ENCODE data around the gene PFDN2.

PFDN2 gene

DNA sequence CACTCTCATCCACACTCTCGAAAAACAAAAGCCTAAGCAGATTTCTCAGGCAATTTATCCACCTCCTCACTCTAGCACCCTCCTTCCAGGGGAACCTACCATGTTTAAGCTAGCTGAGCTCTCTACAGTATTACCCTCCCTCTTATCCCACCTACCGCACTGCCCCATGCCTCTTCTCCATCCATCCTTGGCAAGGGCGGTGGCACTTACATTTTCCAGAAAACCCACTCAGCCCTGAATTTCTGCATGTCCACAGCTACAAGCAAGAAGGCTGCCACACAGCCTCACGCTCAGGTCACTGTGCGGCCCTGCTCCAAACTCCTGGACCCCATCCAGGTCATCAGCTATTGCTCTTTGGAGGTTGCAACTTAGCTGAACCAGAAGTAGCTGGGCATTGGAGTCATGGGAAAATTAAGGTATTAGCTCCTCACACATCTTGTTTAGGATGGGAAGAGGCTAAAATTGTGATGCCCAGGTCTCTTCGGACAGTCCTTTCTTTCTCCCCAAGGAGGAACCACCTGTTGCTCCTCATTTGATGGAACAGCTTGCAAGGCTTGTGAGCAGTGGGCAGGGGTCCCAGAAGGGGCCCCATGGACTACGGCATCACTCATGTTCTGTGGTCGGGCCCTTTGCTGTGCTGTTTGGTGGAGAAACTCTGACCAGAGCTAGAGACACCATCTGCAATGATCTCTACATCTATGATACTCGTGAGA lies 18.6 kb downstream of the PFDN2 start:
- no peak for DNase-seq

DNA sequence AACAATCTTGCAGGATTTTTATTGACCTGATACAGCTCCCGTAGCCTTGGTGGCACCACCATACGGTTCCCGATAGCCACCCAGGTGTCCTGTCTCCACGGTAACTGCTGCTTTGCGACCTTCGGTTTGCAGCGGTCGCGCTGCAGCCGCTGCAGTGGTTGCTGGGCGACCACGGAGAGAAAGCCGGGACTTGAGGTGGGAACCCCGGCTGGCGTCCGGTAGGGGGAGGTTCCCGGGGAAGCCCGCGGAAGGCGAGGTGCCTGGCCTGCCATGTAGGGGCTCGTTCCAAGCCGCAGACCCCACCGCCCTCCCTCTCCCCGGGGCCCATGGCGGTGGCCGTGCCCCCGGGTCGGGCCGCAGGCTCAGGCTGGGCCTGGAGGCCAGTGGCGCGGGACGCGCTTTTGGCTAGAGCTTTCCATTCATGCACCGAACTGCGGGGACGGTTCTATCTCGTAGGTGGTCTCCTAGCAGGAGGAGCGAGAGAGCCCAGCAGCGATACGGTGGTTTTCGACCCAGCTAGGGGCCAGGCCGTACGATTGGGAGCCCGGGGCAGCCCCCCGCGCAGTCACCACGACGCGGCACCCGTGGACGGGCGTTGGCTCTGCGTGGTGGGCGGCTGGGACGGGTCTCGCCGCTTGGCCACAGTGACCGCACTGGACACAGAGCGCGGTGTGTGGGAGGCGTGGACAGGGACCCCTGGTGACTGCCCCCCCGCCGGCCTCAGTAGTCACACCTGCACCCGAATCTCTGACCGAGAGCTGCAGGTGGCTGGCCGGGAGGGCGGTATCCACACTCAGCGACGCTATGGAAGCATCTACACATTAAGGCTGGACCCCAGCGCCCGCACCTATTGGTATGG lies 19.4 kb downstream of the PFDN2 start, which contains the start of gene KLHDC9:
KLHDC9 (plus strand) TSS at position 152 of the 859 bp plus-strand sequence; CDS start at position 327, 175 bp downstream.
- DNase-seq, result peak; percentile 59

DNA sequence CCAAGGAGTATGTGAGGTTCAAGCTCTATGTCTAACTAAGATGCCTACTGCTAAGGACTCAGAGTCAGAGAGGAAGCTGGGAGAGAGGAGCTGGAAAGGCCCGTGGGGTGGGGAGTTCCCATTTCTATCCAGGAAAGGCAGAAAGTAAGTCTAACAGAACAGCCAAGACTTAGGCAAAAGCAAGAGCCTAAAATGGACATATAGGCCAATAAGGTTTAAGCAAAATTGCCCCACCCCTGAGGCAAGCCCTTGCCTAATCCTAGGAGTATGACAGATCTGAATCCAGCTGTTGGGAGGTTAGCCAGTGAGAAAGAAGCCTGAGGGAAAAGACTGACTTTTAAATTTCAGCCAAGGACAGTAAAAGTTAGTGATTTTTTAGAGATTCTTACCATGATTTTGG lies 21.3 kb downstream of the PFDN2 start:
- no peak for DNase-seq

DNA sequence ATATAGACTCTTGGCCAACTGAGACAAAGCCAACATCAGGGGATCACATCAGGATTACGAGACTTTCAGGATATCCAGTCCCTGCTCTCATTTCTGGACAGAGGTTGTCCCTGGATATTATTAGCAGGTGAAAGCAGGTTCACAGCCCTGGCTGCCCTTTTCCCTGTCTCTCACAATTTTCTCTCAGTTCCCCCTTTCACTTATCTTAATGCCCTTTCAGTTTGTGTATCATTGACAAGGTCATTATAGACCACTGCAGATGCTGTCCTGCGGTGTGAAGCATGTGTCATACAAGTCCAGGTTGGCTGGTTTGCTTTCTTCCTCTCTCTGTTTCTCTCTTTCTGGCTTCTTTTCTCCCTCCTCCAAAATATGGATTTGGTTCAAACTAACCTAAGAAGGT lies 21.8 kb downstream of the PFDN2 start:
- DNase-seq, result no peak

DNA sequence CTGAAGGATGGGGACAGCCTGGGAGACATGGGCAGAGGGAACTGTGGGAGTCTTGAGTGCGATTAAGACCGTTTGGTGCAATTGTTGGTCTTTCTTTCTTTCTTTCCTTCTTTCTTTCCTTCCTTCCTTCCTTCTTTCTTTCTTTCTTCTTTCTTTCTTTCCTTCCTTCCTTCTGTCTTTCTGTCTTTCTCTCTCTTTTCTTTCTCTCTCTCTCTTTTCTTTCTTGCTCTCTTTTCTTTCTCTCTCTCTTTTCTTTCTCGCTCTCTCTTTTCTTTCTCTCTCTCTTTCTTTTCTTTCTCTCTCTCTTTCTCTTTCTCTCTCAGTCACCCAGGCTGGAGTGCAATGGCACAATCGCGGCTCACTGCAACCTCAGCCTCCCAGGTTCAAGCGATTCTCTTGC lies 22.6 kb downstream of the PFDN2 start:
- no peak for DNase-seq

DNA sequence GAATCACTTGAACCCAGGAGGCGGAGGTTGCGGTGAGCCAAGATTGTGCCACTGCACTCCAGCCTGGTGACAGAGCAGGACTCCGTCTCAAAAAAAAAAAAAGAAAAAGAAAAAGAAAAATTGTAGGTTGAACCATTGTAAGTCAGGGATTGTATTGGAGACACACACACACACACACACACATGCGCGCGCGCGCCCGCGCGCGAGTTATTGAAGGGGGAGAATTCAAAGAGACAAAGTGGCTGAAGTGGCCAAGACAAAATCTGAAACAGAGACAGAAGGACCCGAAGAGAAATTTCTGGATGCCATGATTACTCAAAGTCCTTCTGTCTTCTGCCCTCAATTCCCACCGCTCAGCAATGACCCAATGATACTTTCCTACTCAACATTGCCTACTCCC lies 23.4 kb downstream of the PFDN2 start:
- no peak for DNase-seq

DNA sequence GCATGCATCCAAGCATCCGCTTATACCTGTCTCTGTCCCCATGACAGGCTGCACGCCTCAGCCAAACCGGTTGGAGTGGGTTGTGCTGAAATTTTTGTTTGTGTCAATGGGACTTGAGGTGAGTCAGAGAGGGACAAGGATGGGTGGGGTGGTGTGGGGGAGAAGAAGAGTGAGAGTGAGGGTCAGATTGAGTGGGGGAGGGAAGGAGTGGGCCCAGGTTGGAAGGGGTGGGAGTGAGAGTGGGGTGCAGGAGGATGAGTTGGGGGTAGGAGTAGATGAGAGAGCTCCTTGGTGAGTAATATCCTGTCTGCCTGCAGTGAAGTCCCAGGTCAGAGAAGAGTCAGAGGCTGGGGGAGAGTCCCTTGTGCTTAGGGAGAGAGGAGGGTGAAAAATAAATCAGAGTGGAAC lies 25.2 kb downstream of the PFDN2 start:
- no peak for DNase-seq

DNA sequence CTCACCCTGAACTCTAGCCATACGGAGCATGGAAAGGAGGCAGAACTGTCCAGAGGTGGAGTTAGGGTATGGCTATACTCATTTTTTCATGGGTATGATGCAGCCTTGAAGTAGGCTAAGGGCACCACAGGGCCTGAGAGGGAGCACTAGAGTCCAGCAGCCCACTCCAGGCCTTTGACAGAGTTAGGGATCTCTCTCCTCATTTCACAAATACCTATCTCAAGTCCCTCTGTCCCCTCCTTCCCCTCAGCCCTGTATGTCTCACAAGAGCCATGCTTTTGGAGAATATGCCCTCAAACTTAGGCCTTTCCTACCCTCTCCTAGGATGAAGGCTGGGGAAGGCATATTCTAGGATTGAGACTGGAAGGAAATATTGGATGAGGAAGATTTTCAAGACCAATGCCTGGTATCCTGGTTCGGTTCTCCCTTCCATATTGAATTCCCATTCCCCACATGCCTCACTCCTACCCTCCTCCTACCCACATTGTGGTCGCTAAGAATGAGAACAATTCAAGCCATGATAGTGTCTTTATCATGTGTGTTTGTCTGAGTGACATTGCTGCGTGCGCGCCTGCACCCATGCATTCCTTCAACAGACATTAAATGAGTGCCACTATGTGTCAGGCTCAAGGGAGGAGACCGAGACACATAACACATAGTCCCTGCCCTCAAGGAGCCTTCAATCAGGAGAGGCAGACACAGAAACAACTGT lies 25.9 kb downstream of the PFDN2 start:
- no peak for DNase-seq

DNA sequence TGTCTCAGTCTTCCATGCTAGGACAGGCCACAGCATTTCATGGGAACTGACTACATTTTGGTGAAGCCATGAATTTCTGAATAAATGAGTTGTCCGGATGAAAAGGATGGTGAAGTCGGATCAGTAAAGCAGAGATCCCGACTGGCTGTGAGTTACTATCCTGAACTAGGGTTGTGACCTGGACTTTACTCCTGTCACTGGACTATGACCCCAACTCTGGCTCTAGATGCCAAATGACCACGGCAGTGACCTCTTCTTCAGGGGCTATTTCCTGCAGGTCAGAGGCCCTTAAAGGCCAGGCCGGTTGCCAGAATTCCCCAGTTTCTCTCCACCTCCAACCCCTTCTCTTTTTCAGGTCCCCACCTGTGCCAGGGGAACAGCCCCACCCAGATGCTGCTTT lies 26.7 kb downstream of the PFDN2 start:
- DNase-seq, result no peak

DNA sequence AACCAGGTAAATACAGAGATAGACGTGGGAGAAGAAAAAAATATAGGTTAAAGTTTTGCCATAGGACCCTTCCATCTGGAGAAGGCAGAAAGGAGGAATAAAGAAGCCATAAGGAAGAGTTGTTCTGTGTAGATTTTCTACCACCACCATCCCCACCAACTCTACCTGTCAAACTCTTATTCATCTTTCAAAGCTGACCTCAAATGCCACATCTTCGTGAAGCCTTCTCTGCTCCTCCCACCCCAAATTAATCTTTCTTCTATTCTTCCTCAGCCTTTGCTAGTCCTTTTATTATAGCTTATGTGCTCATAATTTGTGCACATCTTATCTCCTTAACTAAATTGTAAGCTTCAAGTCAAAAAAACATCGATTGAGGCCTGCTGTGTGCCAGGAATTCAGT lies 27.2 kb downstream of the PFDN2 start:
- DNase-seq, result no peak

DNA sequence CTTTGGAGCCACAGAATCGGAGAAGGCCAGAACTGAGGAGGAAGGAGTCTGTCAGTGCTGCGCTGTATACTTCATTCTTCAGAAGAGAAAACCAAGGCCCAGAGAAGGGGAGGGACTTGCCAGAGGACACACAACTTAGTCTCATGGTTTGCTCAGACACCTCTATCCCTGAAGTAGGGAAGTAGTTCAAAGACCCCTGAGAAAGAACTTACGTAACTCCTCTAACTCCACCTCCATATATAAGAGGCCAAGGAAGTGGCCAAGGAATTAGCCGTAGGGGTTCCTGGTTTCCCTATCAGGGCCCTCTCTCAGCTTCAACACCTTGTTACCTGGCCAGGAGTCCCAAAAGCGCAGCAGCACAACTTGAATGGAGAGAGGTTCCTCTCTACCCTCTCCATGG lies 27.9 kb downstream of the PFDN2 start:
- DNase-seq, result no peak

DNA sequence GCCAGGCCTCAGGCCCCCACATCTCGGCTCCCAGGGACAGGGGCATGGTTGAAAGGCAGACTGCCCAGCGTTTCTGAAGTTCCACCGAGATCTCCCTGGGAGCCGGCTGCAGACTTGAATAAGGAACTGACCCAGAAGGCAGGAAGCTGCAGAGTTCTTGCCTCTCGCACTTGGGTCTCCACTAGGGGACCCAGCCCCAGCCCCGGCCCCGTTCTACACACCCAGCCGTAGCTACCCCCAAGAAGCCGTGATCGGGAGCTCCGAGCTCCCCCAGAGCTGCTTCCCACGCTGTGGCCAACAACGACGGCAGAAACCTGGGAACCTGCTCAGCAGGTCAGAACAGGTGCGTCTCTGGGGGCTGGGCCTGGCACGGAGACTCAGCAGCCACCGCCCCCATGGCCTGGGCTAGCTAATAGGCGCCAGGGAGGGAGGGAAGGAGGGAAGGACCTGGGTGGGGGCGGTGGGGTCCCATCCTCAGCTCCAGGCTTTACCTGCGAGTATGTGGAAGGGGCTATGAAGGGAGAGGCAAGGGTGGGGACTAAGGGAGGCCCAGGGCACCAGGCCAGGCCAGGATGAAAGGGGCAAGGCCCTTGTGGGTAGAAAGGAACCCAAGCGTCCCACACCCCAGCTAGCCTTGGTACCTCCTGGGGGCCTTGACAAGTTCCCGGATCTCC lies 28.4 kb downstream of the PFDN2 start, which contains the start of gene NECTIN4:
NECTIN4 (minus strand) TSS at position 308 of the 674 bp plus-strand sequence; CDS start at position 46, 262 bp downstream.
- DNase-seq, result no peak

DNA sequence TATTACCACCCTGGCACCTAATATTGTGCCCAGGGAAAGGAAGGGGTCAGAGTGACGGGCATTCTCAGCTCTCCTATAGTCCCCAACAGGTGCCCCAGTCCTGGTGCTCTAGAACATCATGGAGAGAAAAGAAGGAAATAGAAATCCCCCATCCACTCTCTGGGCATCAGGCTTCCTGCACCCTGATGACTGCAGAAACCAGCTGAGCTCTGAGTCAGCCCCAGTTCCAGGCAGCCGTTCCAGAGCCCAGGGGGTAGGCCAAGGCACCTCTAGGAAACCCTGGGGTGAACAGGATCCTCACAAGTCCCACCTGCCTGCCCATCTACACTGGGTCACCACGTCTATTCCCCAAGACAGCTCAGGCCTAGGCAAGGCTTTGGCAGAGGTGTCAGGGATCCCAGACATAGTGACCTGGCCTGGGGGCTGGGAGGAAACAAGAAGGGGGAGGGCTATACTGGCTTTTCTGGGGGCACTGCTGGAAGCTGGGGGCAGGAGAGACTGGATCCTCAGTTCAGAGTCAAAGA lies 29.2 kb downstream of the PFDN2 start:
- DNase-seq, result no peak

DNA sequence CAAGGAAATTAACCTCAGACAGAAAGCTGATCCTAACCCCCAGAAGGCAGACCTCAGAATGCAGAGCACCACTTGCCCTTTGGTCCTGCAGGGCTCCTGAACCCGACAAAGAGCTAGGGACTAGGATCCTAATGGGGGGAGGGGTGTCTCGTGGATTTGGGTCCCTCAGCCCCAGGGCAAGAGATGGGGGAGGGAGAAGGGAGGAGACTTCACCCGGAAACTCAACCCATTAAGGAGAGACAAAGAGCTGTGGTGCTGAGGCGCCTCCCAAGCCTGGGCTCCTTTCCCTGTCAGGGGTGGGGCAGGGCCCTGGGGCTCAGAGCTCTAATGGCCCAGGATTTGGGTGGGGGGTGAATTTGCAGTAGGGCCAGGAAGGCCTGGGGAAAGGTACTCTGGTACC lies 31.4 kb downstream of the PFDN2 start:
- no peak for DNase-seq

DNA sequence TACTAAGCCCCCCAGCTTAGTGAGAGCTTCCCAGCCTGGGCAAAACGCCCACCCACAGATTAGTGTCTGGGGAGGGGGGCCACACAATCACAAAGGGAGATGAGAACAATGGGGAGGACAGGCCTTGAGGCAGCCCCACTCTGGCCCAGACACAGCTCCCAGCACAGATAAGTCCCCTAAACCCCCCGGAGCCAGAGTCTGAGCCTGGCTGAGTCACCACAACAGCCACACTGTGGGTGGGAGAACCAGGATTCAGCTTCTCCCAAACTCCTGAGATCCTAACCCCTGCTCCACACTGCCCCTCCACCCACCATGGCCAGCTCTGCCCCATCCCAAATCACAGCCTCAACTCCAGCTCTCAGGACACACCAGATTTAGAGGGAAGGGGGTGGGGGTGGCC lies 32.7 kb downstream of the PFDN2 start:
- no peak for DNase-seq

DNA sequence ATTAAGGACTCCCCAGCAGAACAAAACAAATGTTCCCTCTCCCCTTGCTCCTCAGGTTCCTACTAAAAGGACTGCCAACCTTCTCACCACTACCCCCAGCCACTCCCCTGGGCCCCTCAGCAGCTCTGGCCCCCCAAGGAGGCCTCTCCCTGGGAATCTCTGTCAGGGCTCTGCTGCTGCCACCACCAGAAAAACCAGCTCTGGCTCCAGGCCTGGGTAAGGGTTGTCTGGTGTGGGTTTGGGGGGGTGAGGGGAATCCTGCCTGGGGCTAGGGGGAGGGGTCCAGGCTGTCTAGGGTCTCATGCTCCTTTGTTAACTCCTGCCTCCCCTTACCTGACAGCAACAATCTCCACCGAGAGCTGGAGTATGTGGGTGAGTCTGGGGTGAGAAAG lies 33.2 kb downstream of the PFDN2 start:
- DNase-seq, result no peak

DNA sequence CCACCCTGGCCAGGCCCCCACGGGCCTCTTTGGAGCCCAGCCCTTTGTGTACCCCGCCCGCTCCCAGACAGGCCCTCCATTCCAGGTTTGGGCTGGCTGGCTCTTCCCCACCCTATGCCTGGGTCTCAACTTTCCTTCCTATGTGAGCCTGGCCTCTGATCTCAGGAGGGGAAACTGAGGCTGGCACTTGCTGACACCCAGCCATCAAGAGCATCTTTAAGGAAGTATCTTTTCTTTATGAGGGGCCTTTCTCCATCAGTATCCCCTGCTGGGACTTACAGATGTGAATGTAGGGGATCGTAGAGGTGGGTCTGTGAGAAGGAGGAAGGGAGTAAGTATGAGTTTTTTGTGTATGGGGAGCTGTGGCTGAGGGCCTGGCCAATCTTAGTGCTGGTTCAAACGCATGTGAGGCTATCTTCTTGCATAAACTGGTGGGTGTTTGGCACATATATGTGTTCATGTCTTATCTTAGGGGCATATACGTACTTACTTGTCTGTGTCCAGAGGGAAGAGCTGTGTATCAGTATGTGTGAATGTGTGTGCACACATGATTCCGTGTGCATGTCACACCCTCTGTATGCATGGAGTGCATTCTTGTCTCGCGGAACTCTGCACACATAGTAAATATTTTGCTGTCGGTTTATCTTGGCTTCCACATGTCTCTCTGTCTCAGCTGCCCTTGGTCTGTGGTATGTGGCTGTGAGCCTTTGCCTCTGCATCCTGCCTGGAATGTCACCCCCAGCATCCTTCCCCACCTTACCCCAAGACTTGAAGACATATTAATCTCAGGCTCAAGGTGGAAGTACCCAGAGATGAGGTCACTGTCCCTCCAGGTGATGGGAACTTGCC lies 33.9 kb downstream of the PFDN2 start:
- no peak for DNase-seq

DNA sequence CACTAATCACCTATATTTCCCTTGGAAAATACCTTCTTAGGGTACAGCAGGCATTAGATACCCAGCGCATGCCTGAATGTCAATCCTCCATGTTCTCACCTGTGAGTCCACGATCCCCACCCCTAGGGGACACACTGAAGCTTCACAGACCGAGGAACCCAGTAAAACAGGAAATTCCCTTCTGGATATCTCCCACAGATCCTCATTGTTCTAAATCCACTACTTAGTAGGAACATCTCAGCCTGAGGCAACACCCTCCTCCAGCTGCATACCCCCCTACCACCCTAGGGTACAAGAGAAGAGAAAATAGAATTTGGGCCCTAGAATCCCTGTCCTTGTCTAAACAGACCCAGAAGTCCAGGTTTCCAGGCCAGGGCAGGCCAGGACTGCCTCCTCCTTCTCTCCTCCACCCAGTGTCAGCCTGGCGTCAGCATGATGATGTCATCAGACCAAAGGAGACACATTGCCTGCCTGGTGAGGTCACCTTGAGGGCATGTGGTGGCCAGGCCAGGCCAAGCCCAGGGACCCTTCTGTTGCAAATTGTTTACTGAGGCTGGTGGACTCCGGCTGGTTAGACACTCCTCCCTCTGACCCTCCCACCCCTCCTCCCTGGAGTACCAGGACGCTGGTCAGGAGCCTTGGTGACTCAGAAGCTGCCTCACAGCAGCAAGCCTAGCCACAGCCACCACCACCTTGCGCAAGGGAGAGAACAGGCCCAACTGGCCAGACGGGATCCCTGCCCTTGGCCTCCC lies 34.7 kb downstream of the PFDN2 start:
- peak; percentile 73 for DNase-seq

DNA sequence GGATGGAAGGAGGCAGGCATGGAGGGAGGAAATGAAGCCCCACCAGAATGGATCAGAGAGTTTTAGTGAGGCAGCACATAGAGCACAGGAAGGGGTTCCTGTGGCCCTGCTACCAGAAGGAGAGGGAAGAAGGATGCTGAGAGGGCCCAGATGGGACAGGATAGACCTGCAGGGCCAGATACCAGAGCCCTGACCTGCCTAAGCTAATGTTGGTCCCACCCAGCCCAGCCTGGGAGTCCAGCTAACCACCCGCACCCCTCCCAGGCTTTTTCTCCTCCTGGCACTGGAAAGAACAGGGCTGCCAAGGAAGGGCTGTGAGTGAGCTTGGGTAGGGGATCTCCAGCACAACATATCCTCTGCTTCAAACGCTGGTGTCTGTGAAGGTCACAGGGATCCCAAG lies 35.4 kb downstream of the PFDN2 start:
- no peak for DNase-seq

DNA sequence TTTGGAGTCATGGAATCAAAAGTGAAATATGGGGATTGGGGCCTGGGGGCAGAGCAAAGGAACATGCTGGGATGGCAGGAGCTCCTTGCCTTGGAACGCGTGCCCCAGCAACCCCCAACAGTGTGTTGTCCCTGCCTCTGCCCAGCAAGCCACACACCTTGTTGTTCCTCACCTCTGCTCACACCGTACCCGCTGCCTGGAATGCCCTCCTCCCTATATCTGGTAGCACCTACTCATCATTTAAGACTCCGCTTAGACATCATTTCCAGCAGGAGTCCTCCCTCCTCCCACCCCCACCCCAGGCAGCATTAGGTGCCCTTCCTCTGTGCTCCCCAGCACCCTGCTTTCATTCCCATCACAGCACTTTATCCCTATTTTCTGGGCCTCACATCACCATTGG lies 36.3 kb downstream of the PFDN2 start:
- no peak for DNase-seq
